Measurements from ENCODE around the gene SLC30A1. TPM values are rescaled to one million over a fixed set of nuclear protein-coding genes. Genes with fewer than 3 reads are reported as not detected.

SLC30A1 gene
- polyA plus RNA-seq, 1 donor from 2014 or later = 6.5 TPM

- H3K9me3 ChIP-seq (ENCODE audit: low read length) = no peaks in the 10 kb centered on the region
- H4K20me1 ChIP-seq (ENCODE audit: insufficient read depth) = no peaks in the 10 kb centered on the region
- H3K4me2 ChIP-seq (ENCODE audit: low read length) = no peak overlapping the region
- no peaks in the 10 kb centered on the region for H3F3A ChIP-seq (ENCODE audit: insufficient read depth, low read length, poor library complexity, severe bottlenecking)
- no peak overlapping the region for H3K9ac ChIP-seq (ENCODE audit: low read length)
- no peak overlapping the region for H3K4me3 ChIP-seq (ENCODE audit: low read length)
- no peaks in the 10 kb centered on the region for H3K27me3 ChIP-seq (ENCODE audit: insufficient read depth, low read depth, low read length)
- TF ChIP-seq EP300 (conservative IDR thresholded peaks at IDR 0.05; ENCODE audit: poor library complexity, severe bottlenecking) = no peak
- no peak for TF ChIP-seq MXI1 (conservative IDR thresholded peaks at IDR 0.05; ENCODE audit: poor library complexity, severe bottlenecking)
- no peak for TF ChIP-seq POLR2AphosphoS5 (IDR thresholded peaks at IDR 0.05)
- TF ChIP-seq REST (IDR thresholded peaks at IDR 0.05; ENCODE audit: borderline replicate concordance) = no peak
- no peak for TF ChIP-seq RAD21 (conservative IDR thresholded peaks at IDR 0.05)
- TF ChIP-seq SMC3 (conservative IDR thresholded peaks at IDR 0.05; ENCODE audit: poor library complexity) = no peak
- no peak for TF ChIP-seq CTCF (IDR thresholded peaks at IDR 0.05; ENCODE audit: poor library complexity, severe bottlenecking)
- TF ChIP-seq EZH2 (IDR thresholded peaks at IDR 0.05; ENCODE audit: borderline replicate concordance, insufficient read depth, low read length, poor library complexity, severe bottlenecking) = no peak
- no peak for TF ChIP-seq TAF1 (IDR thresholded peaks at IDR 0.05; ENCODE audit: low read depth)
- H3K27ac ChIP-seq (ENCODE audit: low read length) = no peak overlapping the region
- H3K9me2 ChIP-seq (ENCODE audit: insufficient read depth, low read length) = no peaks in the 10 kb centered on the region
- no peak overlapping the region for H2AFZ ChIP-seq (ENCODE audit: low read depth, low read length)
- no peaks in the 10 kb centered on the region for H3K36me3 ChIP-seq (ENCODE audit: insufficient read depth, low read length)
- no peaks in the 10 kb centered on the region for H3K79me2 ChIP-seq (replicated peaks; ENCODE audit: insufficient read depth, low read length)
These were observed 34.4 kb upstream of the SLC30A1 start for GRCh38 chr1:211613108-211613947.

GRCh38 chr1:211612786-211613107, 33.8 kb upstream of the SLC30A1 start:
- Histone ChIP-seq H3K9me2 (ENCODE audit: insufficient read depth, low read length) (no peaks in the 10 kb centered on the region), H3K4me3 (ENCODE audit: low read length) (no peak overlapping the region), H3K27ac (ENCODE audit: low read length) (no peak overlapping the region), H2AFZ (ENCODE audit: low read depth, low read length) (no peak overlapping the region), H4K20me1 (ENCODE audit: insufficient read depth) (no peaks in the 10 kb centered on the region), H3K4me2 (ENCODE audit: low read length) (no peak overlapping the region), H3K79me2 (replicated peaks; ENCODE audit: insufficient read depth, low read length) (no peaks in the 10 kb centered on the region), H3K9me3 (ENCODE audit: low read length) (no peaks in the 10 kb centered on the region), H3K27me3 (ENCODE audit: insufficient read depth, low read depth, low read length) (no peaks in the 10 kb centered on the region), H3K9ac (ENCODE audit: low read length) (no peak overlapping the region), H3K36me3 (ENCODE audit: insufficient read depth, low read length) (no peaks in the 10 kb centered on the region), H3F3A (ENCODE audit: insufficient read depth, low read length, poor library complexity, severe bottlenecking) (no peaks in the 10 kb centered on the region)
- TF ChIP-seq EP300 (conservative IDR thresholded peaks at IDR 0.05; ENCODE audit: poor library complexity, severe bottlenecking) (no peak), SMC3 (conservative IDR thresholded peaks at IDR 0.05; ENCODE audit: poor library complexity) (no peak), POLR2AphosphoS5 (IDR thresholded peaks at IDR 0.05) (no peak), REST (IDR thresholded peaks at IDR 0.05; ENCODE audit: borderline replicate concordance) (no peak), EZH2 (IDR thresholded peaks at IDR 0.05; ENCODE audit: borderline replicate concordance, insufficient read depth, low read length, poor library complexity, severe bottlenecking) (no peak), CTCF (IDR thresholded peaks at IDR 0.05; ENCODE audit: poor library complexity, severe bottlenecking) (no peak), MXI1 (conservative IDR thresholded peaks at IDR 0.05; ENCODE audit: poor library complexity, severe bottlenecking) (no peak), TAF1 (IDR thresholded peaks at IDR 0.05; ENCODE audit: low read depth) (no peak), RAD21 (conservative IDR thresholded peaks at IDR 0.05) (no peak)

Data from neural cell (in vitro differentiated cells).